ENCODE data around the gene GFRA3.
A peak's percentile ranks its signal among the peaks of the same experiment; 100 is the strongest.
"Not testable (repeated sequence)": the region's sequence is repeated elsewhere in the genome, so short reads cannot be mapped to it uniquely, and the experiment has no call there.

The GFRA3 gene, protein sequence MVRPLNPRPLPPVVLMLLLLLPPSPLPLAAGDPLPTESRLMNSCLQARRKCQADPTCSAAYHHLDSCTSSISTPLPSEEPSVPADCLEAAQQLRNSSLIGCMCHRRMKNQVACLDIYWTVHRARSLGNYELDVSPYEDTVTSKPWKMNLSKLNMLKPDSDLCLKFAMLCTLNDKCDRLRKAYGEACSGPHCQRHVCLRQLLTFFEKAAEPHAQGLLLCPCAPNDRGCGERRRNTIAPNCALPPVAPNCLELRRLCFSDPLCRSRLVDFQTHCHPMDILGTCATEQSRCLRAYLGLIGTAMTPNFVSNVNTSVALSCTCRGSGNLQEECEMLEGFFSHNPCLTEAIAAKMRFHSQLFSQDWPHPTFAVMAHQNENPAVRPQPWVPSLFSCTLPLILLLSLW

DNA sequence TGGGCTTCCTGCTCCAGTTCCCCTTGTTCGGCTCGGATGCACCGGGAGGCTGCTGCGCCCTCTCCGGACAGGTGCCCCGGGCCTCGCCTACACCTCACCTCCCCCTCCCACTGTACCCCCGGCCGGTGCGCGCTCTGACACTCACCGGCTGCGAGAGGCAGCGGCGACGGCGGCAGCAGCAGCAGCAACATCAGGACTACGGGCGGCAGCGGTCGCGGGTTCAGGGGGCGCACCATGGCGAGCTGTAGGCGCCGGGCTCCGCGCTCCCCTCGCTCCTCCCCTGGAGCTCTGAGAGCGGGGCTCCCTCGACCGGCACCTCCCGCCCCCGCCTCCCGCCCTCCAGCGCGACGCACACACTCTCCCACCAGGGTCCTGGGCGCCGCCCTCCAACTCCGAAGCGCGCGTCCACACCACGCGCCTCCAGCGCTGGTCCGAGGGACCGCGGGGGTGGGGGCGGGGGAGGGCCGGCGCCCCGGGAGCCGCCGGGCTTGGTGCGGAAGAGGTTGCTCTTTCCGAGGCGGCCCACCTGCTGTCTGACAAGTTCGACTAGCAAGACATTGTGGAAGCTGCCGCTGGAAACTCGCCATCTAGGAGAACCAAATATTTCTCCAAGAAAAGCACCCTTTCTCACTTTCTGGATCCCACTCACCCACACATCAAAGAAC lies at the start of gene GFRA3:
Gene GFRA3 (minus strand): TSS at position 433 of the 665 bp plus-strand sequence. CDS start 197 bp downstream, at position 236.
- DNase-seq: no peak

DNA sequence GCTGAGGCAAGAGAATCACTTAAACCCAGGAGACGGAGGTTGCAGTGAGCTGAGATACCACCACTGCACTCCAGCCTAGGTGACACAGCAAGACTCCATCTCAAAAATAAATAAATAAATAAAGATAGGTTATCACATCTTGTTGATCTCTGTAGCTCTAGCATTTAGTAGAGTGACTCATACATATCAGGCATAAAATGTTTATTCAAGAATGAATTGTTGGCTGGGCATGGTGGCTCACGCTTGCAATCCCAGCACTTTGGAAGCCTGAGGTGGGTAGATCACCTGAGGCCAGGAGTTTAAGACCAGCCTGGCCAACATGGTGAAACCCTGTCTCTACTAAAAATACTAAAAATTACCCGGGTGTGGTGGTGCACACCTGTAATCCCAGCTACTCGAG lies 43.8 kb upstream of the GFRA3 start:
- not testable (repeated sequence) for DNase-seq

DNA sequence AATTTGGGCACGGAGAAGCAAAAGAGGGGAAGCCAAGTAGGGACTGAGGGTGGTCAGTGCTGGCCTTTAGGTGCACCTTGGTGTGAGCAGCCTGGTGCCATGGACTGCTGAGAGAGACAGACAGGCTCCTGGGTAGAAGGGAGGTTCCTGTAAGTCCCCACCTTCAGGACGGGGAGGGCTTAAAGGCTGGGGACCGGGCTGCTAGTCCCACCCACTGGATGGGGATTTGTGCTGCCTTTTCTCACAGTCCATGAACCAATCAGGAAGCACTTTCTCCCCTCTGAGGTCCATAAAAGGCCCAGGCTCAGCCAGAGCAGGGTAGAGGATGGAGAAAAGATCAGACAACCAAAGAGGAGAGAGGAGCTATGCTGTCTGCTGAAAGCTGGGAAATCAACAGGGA lies 41.9 kb upstream of the GFRA3 start:
- no peak for DNase-seq

DNA sequence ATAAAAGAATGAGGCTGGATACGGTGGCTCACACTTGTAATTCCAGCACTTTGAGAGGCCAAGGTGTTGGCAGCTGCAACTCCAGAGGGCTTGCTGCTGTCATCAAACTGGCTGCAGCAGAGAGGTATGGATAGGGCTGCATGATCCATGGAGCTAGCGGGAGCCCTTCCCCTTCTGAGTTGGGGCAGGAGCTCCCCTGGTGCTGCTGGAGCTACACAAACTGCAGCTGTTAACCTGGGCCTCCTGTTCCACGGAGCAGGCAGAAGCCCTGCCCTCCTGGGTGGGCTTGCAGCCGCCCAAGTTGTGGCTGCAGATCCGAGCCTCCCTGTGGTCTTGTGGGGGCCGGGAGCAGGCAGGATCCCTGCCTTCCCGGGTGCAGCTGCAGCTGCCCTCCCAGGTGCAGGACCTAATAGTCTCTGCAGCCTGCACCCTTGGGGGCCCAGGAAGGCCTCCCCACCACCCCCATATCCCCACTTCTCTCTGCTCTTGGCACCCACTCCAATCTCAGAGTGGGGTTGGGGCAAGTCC lies 41.4 kb upstream of the GFRA3 start:
- no peak for DNase-seq

DNA sequence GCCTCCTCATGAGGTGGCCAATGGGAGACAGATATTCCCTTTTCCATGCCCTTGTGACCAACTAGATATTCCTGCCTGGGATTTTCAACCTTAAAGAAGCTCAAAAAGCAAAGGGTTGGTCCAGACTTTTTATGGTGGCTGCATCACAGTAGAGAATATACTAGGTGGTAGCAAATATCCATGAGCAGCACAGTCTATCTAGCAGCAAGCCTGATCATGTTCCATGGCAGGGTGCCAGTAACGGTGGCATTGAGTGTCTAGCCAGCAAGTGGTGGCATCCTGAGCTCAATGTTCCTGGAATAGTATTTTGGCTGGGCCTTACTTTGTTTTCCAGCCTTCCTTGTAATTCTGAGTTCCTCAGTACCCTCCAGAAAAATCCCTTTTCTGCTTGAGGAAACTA lies 31.4 kb upstream of the GFRA3 start:
- peak; percentile 28 for DNase-seq

DNA sequence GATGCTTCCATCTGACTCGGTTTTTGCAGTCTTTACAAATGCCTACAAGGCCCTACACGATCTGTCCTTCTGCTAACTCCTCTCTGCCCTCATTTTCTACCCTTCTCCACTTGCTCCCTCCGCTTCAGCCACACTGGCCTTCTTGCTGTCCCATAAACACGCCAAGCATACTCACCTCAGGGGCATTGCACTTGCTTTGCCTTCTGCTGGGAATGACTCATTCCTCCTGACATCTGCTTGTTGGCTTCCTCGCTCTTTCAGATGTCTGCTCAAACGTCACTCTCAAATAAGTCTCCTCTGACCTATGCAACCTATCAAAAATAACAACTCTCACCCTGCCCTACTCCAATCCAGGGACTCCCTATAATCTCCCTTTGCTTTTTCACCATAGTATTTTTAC lies 29.0 kb upstream of the GFRA3 start:
- no peak for DNase-seq

DNA sequence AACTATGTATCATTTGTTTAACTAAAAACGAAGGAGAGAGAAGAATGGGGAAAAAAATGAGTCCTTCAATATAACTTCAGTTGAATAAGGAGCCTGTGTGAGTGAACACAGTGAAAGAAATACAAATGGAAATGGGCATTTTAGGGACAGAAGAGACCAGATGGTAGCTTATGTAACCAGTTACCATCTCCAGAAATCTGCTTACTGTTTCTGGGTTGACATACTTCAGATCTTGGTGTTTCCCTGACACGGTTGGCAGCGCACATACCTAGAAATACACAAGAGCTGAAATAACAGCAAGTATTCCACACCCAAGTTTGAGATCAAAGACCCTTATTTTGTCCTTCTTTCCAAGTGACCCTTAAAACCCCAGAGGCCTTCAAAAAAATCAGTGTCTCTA lies 14.9 kb upstream of the GFRA3 start:
- no peak for DNase-seq

DNA sequence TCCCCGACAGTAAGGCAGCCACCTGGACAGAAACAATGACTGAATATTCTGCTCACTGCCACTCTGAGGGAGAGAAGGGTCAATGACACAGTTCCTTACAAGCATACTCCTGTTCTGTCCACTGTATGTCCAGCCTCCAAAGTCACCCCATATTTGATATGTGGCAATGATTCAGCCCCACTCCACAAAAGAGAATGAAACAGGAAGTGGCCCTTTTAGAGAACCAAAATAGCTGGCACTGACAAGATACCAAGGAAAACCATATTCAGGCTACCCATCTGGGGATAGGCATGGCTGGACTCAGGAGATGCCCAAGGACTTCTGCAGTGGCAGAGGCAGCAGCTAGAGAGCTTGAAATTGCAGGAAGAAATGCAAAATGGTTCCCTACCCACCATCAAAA lies 12.8 kb upstream of the GFRA3 start:
- no peak for DNase-seq

DNA sequence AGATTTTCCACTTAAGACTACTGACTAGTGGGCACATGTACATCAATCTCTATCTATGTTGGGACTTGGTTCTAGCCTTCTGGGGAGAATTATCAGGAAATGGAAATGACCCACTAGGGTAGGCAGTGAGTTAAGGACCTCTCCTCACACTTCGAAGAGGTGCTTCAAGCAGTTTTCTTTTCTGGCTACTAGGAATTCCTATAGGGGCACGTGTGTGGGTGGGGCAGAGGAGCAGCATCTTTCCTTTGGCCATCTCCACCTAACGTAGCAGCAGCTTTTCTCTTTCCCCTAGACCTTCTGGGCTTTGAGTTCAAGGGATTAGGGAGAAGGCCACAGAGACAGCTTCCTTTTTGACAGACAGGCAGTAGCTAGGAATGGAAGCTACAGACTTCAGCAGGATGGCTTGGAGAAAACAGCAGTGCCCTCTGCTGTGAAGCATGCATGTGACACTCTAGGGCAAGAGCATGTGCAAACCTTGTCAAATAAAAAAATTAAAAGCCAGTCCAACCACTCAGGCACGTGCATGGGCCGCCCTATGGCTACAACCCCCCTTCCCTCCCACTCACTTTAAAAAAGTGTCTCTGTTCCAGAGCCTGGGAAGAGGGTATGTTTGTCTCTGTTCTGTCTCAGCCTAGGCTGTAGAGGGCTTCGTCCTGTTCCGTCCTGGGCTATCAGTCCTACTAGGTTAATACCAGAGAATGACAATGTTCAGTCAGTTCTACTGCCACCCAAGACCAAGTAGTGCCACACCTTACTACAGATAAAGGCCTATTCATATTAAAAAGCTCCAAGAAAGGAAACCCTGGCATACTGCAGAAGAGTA lies 8.7 kb upstream of the GFRA3 start:
- no peak for DNase-seq

DNA sequence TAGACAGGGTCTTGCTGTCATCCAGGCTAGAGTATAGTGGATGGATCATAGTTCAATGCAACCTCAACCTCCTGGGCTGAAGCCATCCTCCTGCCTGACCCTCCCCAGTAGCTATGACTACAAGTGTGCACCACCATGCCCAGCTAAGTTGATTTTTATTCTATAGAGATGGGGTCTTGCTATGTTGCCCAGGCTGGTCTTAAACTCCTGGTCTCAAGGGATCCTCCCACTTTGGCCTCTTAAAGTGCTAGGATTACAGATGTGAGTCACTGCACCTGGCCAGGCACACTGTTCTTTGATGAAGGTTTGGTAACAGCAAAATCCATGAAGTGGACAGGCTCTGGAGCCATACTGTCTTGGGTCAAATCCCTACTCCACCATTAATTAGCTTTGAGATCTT lies 6.5 kb upstream of the GFRA3 start:
- no peak for DNase-seq

DNA sequence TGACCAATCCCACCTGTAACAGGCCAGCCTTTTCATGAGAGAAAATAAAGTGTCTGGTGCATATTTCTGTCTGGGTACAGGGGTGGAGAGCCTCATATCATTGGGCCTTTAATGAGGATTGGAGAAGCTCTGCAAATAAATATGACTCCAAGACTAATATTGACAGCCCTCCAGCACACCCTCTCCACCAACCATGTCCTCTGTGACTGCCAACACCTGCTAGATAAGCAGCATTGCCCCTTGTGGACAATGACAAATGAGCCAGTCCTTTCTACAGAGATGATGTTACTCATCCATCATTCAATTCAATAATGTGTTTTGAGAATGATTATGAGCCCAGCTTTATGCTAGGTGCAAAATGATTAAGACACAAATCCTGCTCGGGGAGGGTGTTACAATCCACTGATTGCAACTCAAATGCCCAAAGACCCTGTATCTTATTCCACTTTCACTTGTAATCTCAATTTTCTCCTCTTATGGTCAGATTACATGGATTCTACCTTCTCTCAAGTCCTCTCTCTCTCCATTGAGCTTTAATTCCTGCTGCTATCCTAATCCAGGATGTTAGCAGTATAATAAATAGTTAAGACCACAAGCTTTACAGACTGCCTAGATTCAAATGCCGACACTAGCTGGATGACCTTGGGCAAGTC lies 2.1 kb upstream of the GFRA3 start:
- DNase-seq: no peak

DNA sequence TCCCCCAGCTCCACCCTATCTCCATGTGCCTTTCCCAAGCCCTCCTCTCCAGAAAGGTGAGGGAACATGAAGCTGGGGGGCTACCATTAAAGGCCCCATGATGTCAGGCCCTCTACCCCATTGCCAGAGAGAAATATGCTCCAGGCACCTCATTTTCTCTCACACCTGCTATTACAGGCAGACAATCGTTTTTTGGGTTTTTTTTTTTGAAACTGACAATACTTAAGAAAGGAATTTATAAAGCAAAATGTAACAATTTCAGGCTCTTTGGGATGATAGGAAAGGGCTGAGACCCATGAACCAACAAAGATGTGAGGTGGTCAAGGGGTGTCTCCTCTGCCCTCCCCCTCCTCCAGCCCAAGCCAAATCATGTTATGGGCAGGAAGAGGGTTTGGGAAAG lies 1.5 kb upstream of the GFRA3 start:
- no peak for DNase-seq

DNA sequence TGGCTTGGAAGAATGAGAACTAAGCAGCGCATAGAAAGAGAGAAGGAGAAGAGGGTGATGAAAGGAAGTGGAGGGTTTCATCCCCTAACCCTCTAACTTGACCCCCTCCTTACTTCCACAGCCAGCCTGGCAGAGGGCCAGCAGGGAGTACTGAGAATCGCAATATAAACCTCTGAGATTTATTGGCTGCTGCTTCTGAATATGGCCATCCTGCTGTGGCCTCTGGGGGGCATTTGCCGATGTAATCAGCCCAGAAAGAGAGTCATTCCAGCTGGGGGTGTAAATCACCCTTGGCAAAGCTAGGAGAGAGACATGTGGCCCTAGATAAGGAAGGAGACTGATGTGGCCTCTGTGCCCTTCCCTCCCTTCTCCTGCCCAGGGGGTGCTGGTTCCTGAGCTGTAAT lies 960 bp upstream of the GFRA3 start:
- no peak for DNase-seq

DNA sequence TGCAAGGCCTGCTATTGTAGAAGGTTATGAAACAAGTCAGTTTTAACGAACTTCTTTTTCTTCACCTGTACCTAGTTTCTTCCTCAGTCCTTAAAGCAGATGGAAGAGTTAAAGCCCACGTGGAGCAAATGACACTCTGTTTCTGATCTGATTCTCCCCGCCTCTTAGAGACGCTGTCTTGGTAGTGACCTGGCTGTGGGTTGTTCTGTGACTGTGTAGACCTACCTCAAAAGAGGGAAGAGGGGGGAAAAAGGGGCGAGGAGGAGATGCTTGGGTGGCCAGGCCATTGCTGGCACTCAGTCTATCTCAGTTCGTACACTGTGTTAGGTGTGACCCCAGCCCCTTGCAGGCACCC lies 610 bp downstream of the GFRA3 start:
- DNase-seq: no peak

DNA sequence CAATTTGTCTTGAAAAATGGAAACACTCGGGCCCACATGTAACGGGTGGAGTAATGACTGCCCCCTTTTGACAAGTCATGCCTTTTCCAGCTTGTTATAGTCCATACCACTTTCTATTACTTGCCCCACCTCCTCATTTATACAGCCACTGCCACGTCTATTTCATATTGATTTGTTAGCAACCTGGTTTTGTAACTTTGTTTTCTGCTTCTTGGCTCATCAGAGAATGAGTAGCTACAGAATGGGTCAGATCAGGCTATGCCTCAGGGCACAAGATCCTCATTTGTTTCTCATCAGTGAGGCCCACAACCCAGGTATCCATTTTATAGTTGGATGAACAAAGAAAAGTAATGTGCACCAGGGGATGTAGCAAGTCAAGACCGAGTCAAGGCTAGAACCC lies 1.7 kb downstream of the GFRA3 start:
- DNase-seq: no peak

DNA sequence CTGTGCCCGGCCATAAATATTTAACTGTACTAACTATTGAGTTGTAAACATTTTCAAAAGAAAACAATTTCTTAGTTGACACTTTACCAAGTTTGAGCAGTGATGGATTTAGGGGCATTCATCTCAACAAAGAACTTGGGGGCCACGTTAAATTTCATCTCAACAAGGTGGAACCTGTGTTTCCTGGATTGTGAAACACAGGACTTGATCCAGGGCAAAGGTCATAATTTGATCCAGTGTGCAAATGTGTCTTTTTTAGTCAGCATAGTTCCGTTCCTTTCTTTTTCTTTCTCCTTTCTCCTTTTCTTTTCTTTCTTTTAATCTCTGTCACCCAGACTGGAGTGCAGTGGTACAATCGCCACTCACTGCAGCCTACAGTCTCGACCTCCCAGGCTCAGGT lies 3.1 kb downstream of the GFRA3 start:
- no peak for DNase-seq

DNA sequence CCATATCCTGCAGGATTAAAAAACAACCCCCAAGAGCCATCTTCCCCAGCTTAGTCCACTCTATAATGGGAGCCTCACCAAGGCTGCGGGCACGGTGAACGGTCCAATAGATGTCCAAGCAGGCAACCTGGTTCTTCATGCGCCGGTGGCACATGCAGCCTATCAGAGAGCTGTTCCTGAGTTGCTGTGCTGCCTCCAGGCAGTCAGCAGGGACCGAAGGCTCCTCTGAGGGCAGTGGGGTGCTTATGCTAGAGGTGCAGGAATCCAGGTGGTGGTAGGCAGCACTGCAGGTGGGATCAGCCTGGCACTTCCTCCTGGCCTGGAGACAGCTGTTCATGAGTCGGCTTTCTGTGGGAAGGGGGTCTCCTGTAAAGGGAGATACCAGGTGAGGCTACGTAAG lies 10.2 kb downstream of the GFRA3 start:
- DNase-seq: no peak

DNA sequence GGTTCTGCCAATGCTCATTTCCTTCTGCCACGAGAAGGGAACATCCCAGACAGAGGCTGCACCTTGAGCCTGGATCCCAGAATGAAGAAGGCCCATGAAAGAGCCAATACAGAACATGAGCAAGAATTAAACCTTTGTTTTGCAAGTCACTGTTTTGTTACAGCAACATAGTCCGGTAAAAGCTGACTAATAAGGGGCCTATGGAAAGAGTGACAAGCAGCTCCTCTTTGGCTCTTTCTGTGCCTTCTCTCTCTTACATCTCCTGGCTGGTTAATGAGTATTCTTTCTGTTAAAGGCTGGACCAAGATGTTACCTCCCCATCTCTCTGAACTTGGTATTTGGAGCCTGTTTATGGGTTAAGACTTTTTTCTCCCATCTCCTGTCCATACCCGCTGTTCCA lies 10.8 kb downstream of the GFRA3 start:
- no peak for DNase-seq

DNA sequence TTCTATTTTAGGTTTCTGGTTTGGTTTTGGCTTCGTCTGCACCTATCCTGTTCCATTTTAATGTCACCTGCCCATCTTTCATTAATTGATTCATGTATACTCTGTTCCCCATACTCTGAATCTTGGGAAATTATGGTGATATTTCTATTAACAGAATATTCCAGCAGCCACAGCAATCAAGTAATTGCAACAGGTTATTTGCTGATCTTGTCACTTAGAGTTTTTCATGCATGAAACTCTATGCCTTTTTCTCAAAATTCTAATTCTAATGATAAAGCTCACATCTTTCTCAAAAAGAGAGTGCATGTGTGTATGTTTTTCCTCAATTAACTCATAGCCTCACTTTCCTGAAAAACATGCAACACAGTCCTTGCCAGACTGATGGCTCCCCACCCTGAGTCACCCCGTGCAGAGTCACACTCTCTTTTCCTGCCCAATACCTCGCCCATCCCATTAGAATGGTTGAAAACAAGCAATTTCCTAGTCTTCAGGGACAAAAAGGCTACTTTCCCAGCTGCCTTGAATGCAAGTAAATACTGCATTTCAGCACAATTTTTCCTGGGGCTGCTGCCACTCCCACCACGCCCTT lies 15.6 kb downstream of the GFRA3 start:
- DNase-seq: no peak

DNA sequence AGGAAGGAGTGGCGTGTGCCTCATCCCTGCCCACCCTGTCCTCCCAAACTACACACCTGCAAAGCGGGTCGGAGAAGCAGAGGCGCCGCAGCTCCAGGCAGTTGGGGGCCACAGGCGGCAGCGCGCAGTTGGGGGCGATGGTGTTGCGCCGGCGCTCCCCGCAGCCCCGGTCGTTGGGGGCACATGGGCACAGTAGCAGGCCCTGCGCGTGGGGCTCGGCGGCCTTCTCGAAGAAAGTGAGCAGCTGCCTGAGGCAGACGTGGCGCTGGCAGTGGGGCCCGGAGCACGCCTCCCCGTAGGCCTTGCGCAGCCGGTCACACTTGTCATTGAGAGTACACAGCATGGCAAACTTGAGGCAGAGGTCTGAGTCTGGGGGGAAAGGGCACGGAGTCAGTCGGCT lies 16.8 kb downstream of the GFRA3 start:
- DNase-seq: no peak

DNA sequence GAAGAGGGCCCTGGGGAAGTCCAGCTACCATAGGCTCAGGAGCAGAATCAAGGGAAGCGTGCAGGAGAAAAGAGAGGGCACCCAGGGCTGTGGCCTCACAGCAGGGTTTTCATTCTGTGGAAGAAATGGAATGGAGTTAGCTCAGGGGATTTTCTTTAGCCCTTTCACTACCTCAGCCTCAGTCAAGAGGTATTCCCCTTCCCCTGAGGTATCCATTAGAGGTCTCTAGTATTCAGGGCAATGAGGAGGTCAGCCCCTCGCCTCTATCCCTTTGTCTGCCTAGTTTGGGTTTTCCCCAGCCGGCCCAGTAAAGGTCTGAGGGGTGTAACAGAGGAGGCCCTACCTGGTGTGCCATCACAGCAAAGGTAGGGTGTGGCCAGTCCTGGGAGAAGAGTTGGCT lies 21.5 kb downstream of the GFRA3 start:
- DNase-seq: no peak

DNA sequence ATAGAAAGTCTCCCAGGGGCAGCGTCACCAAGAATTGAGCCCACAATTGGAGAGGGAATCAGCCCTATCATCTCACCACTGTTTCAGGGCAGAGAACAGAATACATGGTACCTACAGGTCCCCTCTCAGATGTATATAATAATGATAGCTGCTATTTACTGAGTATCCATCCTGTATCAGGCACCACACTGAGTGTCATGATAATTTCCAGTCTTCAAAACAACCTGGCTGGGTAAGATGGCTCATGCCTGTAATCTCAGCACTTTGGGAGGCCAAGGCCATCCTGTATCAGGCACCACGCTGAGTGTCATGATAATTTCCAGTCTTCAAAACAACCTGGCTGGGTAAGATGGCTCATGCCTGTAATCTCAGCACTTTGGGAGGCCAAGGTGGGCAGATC lies 26.6 kb downstream of the GFRA3 start:
- DNase-seq: not testable (repeated sequence)

DNA sequence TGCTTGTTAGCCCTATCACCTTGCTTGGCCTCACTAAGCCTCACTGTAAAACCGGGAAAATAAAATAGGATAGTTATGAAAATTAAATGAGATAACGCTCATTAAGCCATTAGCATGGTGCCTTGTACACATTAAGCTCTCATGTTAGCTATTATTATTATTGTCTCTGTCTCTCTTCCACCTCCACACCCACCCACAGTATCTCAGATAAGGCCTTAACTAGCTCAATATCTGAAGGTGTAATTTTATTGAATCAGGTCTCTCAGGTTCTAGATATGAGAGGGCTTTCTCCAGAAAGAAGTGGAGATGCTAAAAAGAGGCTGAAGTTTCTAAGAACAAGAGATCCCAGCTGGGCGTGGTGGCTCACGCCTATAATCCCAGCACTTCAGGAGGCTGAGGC lies 27.6 kb downstream of the GFRA3 start:
- no peak for DNase-seq

All from NCI-H2171 (cell line).